Thoracic aorta (tissue), 2 donors: Measurements from ENCODE around the gene CBX5. TPM values are rescaled to one million over a fixed set of nuclear protein-coding genes. Genes with fewer than 3 reads are reported as not detected.
"Not testable (repeated sequence)": the region's sequence is repeated elsewhere in the genome, so short reads cannot be mapped to it uniquely, and the experiment has no call there.

ENCODE experiments used
- ATAC-seq: fragments of 150-250 bp; one replicate; pipeline ENCODE4 v1.8.0; 2017; ENCODE audit warnings: low read depth; ENCODE audit not compliant: insufficient number of reproducible peaks, low FRiP score
- DNase-seq: peaks from one replicate; pipeline ENCODE4 v3.0.0-alpha.2; 2020; ENCODE audit warnings: low spot score
- H3K27ac ChIP-seq, 2 donors: fragments of 200-600 bp; sonication (generic); 1 replicate in 1 of 2; 2 replicates in 1 of 2; pipeline ENCODE4 v1.5.1; 2016; ENCODE audit warnings: mild to moderate bottlenecking in 2 of 2, moderate library complexity in 2 of 2
- H3K27me3 ChIP-seq: fragments of 200-600 bp; sonication (generic); replicated peaks from 2 replicates; pipeline ENCODE4 v1.6.0; 2016; ENCODE audit warnings: mild to moderate bottlenecking; ENCODE audit not compliant: insufficient read depth
- H3K36me3 ChIP-seq: fragments of 200-600 bp; sonication (generic); one replicate; pipeline ENCODE4 v1.5.1; 2016
- H3K4me1 ChIP-seq, 2 donors: fragments of 200-600 bp; sonication (generic); 1 replicate in 1 of 2; 2 replicates in 1 of 2; pipeline versions ENCODE4 v1.5.1 to v1.6.0; 2016; ENCODE audit warnings: low read depth in 2 of 2, mild to moderate bottlenecking in 1 of 2; ENCODE audit not compliant: control insufficient read depth in 1 of 2
- H3K4me3 ChIP-seq: fragments of 200-600 bp; sonication (generic); 2 replicates; pipeline ENCODE4 v1.5.1; 2016; ENCODE audit warnings: mild to moderate bottlenecking
- H3K9me3 ChIP-seq: fragments of 200-600 bp; sonication (generic); 2 replicates; pipeline ENCODE4 v1.5.1; 2016
- CTCF ChIP-seq: fragments of 200-600 bp; sonication (generic); IDR thresholded peaks from one replicate; pipeline ENCODE4 v1.5.1; 2019; ENCODE audit warnings: antibody characterized with exemption
- total RNA-seq, 2 donors: library from RNA; depleted of rRNA; stranded (reverse); fragments of >200 nt; gene quantifications; one replicate each; pipeline versions ENCODE4 v1.1.0 to v1.2.3, GENCODE V29; 2016

Gene CBX5
- 10 to 100 TPM; 37.6 to 52.7 TPM for total RNA-seq

GRCh38 chr12:54279632-54280467 lies at the start of gene CBX5:
Gene CBX5, minus strand, starts transcription at chr12:54280122. Its CDS starts 22,472 bp downstream, at chr12:54257650.
- TF ChIP-seq CTCF = no peak
- Histone ChIP-seq H3K4me3 (peak within 1 kb of the TSS; percentile 85), H3K9me3 (no peaks in the 10 kb centered on the region), H3K27me3 (no peaks in the 10 kb centered on the region), H3K27ac (peak within 1 kb of the TSS; percentile 95 to 96), H3K36me3 (peaks cover 23% of the 10 kb centered on the region), H3K4me1 (peaks cover 46 to 56% of the 10 kb centered on the region in 2 donors)
- DNase-seq (peak; percentile 97), ATAC-seq (peak; percentile 88)

GRCh38 chr12:54328595-54329337 lies 48.8 kb upstream of the CBX5 start:
- Histone ChIP-seq H3K9me3 (no peaks in the 10 kb centered on the region), H3K4me1 (peaks cover 19 to 47% of the 10 kb centered on the region in 2 donors), H3K4me3 (no peak overlapping the region), H3K36me3 (no peaks in the 10 kb centered on the region), H3K27me3 (no peaks in the 10 kb centered on the region), H3K27ac (no peak overlapping the region)
- DNase-seq (no peak), ATAC-seq (no peak)
- TF ChIP-seq CTCF = no peak

GRCh38 chr12:54325442-54326109 lies 45.7 kb upstream of the CBX5 start:
- Histone ChIP-seq H3K4me3 (peak overlapping the region; percentile 73), H3K4me1 (peaks cover 14 to 43% of the 10 kb centered on the region in 2 donors), H3K27ac (peak overlapping the region; percentile 60 to 87)
- H3K27me3 ChIP-seq, ATAC-seq, DNase-seq, H3K9me3 ChIP-seq, H3K36me3 ChIP-seq: not testable (repeated sequence)

- Histone ChIP-seq H3K4me1 (peaks cover 14 to 38% of the 10 kb centered on the region in 2 donors), H3K27ac (peak within 1 kb of the TSS; percentile 60 to 87)
- peak; percentile 100 for ATAC-seq
Observed at GRCh38 chr12:54324617-54325441, 44.9 kb upstream of the CBX5 start, which contains the start of gene COPZ1. Gene COPZ1, plus strand, starts transcription at chr12:54325131. Its CDS starts 33 bp downstream, at chr12:54325164.

More at GRCh38 chr12:54324617-54325441, 44.9 kb upstream of the CBX5 start, which contains the start of gene COPZ1:
- DNase-seq = peak; percentile 92
- Histone ChIP-seq H3K4me3 (peak within 1 kb of the TSS; percentile 73), H3K36me3 (no peaks in the 10 kb centered on the region), H3K27me3 (no peaks in the 10 kb centered on the region), H3K9me3 (no peaks in the 10 kb centered on the region)
- TF ChIP-seq CTCF = peak; percentile 45
